Measurements from ENCODE around the gene PDLIM1.

DNA sequence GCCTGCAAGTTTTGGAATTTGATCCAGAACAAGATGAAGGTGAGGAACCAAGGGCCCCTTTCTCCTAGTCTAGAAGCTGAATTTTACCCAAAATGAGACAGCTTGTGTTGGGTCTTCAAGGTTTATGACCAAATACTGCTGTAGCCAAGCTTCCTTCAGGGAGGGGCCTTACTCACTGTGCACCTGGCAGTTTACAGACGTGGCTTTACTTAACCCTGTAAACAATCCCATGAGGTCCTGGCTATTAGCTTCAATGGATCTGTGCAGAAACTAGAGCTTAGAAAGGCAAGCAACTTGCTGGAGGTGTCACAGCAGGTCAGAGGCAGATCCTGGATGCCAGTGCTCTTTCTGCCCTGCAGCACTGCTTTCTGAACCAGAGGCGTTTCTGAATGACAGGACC, 46.7 kb downstream of the PDLIM1 start:
- TF ChIP-seq, protein P1, sequence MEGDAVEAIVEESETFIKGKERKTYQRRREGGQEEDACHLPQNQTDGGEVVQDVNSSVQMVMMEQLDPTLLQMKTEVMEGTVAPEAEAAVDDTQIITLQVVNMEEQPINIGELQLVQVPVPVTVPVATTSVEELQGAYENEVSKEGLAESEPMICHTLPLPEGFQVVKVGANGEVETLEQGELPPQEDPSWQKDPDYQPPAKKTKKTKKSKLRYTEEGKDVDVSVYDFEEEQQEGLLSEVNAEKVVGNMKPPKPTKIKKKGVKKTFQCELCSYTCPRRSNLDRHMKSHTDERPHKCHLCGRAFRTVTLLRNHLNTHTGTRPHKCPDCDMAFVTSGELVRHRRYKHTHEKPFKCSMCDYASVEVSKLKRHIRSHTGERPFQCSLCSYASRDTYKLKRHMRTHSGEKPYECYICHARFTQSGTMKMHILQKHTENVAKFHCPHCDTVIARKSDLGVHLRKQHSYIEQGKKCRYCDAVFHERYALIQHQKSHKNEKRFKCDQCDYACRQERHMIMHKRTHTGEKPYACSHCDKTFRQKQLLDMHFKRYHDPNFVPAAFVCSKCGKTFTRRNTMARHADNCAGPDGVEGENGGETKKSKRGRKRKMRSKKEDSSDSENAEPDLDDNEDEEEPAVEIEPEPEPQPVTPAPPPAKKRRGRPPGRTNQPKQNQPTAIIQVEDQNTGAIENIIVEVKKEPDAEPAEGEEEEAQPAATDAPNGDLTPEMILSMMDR (IDR thresholded peaks at IDR 0.05; ENCODE audit: low read depth, low read length): no peak
- no peak for TF ChIP-seq POLR2A (IDR thresholded peaks at IDR 0.05; ENCODE audit: extremely low read depth, insufficient read length)
- TF ChIP-seq, protein P2, sequence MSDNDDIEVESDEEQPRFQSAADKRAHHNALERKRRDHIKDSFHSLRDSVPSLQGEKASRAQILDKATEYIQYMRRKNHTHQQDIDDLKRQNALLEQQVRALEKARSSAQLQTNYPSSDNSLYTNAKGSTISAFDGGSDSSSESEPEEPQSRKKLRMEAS (IDR thresholded peaks at IDR 0.05; ENCODE audit: low read depth, low read length): no peak
